Lower leg skin (tissue), 3 donors: ENCODE measurements around the gene GLP2R.

Source experiments
- POLR2A ChIP-seq, 2 donors: fragments of 450-650 bp; IDR thresholded peaks; one replicate each; pipeline ENCODE4 v1.6.1; 2016 to 2017; ENCODE audit warnings: antibody characterized with exemption in 2 of 2, mild to moderate bottlenecking in 1 of 2, moderate library complexity in 1 of 2
- TF ChIP-seq, protein P1 (sequence below), 3 donors: fragments of 450-650 bp; IDR thresholded peaks; one replicate each; pipeline ENCODE4 v1.5.1; 2016; ENCODE audit warnings: antibody characterized with exemption in 3 of 3, mild to moderate bottlenecking in 3 of 3, moderate library complexity in 2 of 3

DNA sequence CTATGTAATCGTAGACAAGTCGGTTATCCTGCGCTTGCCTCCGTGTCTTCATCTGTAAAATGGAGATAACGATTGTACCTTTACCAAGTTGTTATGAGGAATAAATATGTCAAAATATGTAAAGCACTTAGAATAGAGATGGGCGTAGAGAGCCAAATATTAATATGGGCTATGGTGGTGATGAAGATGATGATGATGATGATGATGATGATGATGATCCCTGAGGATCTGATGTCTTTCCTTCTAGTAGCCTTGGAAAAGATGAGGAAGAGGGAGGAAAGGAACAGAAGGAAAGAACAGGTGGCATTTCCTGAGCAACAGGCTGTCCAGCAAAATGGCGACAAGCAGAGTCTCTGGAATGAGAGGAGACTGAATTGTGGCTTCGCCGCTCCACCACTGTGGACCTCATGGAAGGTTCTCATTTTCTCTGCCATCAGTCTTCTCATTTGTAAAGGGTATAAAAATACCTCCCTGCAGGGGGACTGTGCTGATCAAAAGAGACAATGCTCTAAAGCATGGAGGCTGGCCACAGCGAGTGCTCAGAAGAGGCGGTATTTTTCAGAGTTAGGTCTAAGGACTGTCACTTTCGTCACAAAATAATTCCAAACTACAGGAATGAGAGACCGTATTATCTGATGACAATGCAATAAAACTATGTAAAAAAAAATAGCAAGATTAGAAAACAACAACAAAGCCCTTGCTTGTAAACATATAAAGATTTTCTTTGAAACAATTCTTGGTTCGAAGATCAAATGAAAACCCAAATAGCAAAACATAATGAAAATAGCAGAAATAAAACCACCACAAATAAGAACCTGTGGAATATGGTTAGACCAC lies 96.5 kb downstream of the GLP2R start:
- TF ChIP-seq, protein P1, sequence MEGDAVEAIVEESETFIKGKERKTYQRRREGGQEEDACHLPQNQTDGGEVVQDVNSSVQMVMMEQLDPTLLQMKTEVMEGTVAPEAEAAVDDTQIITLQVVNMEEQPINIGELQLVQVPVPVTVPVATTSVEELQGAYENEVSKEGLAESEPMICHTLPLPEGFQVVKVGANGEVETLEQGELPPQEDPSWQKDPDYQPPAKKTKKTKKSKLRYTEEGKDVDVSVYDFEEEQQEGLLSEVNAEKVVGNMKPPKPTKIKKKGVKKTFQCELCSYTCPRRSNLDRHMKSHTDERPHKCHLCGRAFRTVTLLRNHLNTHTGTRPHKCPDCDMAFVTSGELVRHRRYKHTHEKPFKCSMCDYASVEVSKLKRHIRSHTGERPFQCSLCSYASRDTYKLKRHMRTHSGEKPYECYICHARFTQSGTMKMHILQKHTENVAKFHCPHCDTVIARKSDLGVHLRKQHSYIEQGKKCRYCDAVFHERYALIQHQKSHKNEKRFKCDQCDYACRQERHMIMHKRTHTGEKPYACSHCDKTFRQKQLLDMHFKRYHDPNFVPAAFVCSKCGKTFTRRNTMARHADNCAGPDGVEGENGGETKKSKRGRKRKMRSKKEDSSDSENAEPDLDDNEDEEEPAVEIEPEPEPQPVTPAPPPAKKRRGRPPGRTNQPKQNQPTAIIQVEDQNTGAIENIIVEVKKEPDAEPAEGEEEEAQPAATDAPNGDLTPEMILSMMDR (IDR thresholded peaks at IDR 0.05): no peak
- TF ChIP-seq POLR2A (IDR thresholded peaks at IDR 0.05): no peak
